Activated naive CD4-positive, alpha-beta T cell treated with anti-CD3 and anti-CD28 coated beads, Interleukin-2, amount 50 U/mL, for 24 hours (primary cell): ENCODE measurements around the gene CACNB2.
"Not testable (repeated sequence)": the region's sequence is repeated elsewhere in the genome, so short reads cannot be mapped to it uniquely, and the experiment has no call there.

Experiments
- H3K27ac Mint-ChIP-seq: one replicate; pipeline ENCODE4 v1.8.0; 2021; ENCODE audit warnings: mild to moderate bottlenecking, mixed read lengths
- H3K27me3 Mint-ChIP-seq: one replicate; pipeline ENCODE4 v1.8.0; 2021; ENCODE audit warnings: mixed read lengths
- H3K36me3 Mint-ChIP-seq: one replicate; pipeline ENCODE4 v1.8.0; 2021; ENCODE audit warnings: mixed read lengths
- H3K4me1 Mint-ChIP-seq: one replicate; pipeline ENCODE4 v1.8.0; 2021; ENCODE audit warnings: mixed read lengths
- H3K4me3 Mint-ChIP-seq: one replicate; pipeline ENCODE4 v1.8.0; 2021; ENCODE audit warnings: mild to moderate bottlenecking, mixed read lengths
- H3K9me3 Mint-ChIP-seq: one replicate; pipeline ENCODE4 v1.8.0; 2021; ENCODE audit warnings: mixed read lengths

The CACNB2 gene

DNA sequence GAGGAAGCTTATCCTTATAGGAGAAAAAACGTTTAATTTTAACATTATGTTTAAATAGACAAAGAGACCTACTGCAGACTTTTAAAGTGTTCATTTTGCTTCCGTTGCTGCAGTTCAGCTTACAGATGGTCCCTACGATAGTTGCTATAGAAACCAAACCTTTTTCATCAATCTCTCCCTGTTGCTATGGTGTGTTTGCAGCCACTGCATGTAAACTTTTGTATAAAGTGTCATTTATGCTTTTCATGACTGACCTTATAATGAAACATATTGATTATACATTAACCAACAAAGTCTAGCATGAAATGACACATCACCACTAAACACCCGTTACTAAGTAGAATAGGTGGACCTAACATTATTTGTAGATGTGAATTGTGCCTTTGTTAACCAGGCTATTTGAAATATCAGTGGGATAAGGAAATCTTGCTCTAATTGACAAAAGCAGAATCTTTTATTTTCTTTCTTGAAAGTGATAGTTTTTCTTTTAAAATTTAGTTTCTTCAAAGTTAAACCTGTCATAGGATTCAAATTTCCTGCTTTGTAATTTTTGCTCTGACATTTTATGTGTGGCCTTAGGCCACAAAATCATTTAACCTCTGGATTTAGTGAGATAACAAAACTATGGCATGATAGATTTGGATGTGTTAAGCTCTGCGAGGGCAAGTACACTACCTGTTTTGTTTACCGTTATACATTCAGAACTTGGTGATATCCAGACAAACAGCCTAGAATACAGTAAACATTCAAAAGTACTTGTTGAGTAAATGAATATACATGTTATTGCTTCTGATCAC lies 64.0 kb downstream of the CACNB2 start:
- Mint-ChIP-seq H3K36me3 (no peaks in the 10 kb centered on the region), H3K27me3 (peaks cover 3% of the 10 kb centered on the region), H3K9me3 (no peaks in the 10 kb centered on the region), H3K4me1 (peaks cover 4% of the 10 kb centered on the region), H3K27ac (no peak overlapping the region), H3K4me3 (no peak overlapping the region)

DNA sequence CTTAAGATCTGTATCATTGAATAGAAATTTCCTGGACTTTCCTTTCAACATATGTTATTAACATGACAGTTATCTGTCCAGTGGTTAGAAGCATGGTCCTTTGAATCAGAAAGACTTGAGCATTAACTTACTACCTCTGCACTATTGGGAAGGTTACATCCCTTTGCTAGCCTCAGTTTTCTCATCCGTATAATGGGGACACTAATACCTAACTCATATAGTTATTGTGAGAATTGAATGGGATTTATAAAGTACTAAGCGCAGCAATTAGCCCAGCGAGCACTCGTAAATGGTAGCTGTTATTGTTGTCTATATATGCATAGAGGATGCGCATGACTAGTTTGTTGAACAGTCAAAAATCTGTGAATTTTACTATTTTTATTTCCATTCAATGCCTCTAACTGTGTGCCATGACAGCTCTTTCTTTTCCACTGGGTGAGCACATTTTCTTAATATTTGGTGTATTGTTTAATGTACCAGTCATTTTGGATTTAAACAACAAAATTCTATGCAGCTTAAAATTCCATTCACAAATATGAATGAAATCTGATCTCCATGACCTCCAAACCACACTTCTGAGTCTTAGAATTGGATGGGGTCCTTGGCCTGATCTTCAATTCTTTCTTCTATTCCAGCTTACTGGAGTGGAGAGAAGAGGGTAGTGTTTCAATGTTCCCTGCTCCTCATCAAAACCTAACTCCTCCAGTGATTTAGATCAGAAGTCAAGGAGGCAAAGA lies 65.0 kb downstream of the CACNB2 start:
- Mint-ChIP-seq H3K4me3 (no peak overlapping the region), H3K9me3 (no peaks in the 10 kb centered on the region), H3K4me1 (peaks cover 4% of the 10 kb centered on the region), H3K27me3 (peaks cover 2% of the 10 kb centered on the region), H3K36me3 (no peaks in the 10 kb centered on the region), H3K27ac (no peak overlapping the region)

DNA sequence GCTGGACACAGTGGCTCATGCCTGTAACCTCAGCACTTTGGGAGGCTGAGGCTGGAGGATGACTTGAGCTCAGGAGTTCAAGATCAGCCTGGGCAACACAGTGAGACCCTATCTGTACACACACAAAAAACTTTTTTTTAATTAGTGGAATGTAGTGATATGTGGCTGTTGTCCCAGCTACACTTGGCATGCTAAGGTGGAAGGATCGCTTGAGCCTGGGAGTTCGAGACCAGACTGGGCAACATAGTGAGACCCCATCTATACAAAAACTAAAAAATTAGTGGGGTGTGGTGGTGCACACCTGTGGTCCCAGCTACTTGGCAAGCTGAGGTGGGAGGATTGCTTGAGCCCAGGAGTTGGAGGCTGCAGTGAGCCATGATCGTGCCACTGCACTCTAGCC lies 68.0 kb downstream of the CACNB2 start:
- not testable (repeated sequence) for H3K4me3 Mint-ChIP-seq, H3K9me3 Mint-ChIP-seq, H3K27me3 Mint-ChIP-seq, H3K4me1 Mint-ChIP-seq, H3K36me3 Mint-ChIP-seq, H3K27ac Mint-ChIP-seq

DNA sequence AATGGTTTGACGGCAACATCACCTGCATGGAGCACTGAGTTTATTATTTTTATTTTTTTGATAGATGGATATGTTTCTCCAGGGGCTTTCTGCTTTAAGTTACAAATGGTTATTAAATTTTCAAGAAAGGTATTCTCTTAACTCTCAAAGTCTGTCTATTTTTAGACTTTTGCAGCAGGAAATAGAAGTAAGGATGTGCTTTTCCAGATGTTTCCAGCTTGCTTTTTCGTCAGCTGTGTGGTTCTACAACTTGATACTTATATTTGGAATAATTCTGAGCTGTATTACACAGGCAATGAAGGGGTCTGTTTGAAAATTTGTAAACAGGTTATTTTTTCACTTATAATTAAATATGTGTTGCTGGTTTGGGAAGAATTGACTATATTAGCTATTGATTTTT lies 69.0 kb downstream of the CACNB2 start:
- H3K27ac Mint-ChIP-seq: no peak overlapping the region
- H3K36me3 Mint-ChIP-seq: no peaks in the 10 kb centered on the region
- no peaks in the 10 kb centered on the region for H3K9me3 Mint-ChIP-seq
- peaks cover under 1% of the 10 kb centered on the region for H3K4me1 Mint-ChIP-seq
- no peak overlapping the region for H3K4me3 Mint-ChIP-seq
- H3K27me3 Mint-ChIP-seq: peaks cover 2% of the 10 kb centered on the region

DNA sequence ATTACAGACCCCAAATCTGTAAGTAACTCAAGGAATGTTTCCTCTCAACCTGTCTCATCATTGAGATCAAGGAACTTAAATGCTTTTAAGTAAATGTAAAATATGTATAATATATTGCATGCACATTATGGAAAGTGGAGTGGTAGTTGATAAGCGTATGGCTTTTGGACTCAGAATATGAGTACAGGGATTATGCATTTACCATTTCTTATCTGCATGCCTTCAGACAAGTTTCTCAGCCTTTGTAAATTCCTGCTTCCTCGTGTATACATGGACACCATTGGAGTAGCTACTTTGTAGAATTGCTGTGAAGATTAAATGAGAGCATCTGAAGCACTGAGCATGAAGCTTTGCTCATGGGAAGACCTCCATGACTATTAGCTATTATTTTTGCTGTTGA lies 70.5 kb downstream of the CACNB2 start:
- Mint-ChIP-seq H3K27me3 (peaks cover 5% of the 10 kb centered on the region), H3K36me3 (no peaks in the 10 kb centered on the region), H3K4me3 (no peak overlapping the region), H3K4me1 (no peaks in the 10 kb centered on the region), H3K27ac (no peak overlapping the region), H3K9me3 (no peaks in the 10 kb centered on the region)

DNA sequence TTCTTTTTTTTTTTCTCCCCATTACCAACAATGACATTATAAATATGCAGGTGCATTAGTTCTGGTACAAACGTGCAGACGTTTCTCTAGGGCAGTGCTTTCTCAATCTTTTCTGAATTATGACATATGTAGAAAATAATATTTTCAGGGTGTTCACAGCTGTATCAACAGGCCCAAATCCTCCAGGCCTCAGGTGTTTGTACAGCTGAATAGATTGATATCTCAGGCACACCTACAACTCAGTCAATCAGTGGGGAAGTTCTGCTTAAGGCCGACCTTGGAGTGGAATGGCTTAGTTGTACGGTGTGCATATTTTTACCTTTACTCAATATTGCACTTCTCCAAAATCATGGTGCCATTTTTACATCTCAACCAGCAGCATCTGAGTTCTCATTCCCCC lies 71.6 kb downstream of the CACNB2 start:
- H3K4me1 Mint-ChIP-seq: no peaks in the 10 kb centered on the region
- no peaks in the 10 kb centered on the region for H3K36me3 Mint-ChIP-seq
- H3K9me3 Mint-ChIP-seq: no peaks in the 10 kb centered on the region
- H3K27me3 Mint-ChIP-seq: peaks cover 5% of the 10 kb centered on the region
- no peak overlapping the region for H3K27ac Mint-ChIP-seq
- no peak overlapping the region for H3K4me3 Mint-ChIP-seq

DNA sequence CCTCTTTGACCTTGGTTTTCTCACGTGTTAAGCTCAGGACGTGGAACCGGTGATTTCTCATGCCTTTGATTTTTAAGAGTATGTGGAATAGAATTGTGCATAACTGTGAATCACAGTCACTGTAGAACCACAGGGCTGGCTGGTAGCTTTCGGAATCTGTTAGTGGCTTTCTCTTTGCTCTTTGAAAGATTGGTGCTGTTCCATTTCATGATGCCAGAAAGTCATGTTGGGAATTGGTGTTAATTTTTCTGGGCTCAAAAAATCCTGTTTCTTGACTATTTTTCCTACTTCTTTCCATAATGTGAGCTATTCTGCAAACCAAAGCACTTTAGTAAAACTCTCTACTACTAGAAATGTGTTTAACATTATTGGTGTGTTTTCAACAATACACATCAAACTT lies 73.0 kb downstream of the CACNB2 start:
- peaks cover 5% of the 10 kb centered on the region for H3K27me3 Mint-ChIP-seq
- H3K36me3 Mint-ChIP-seq: no peaks in the 10 kb centered on the region
- H3K9me3 Mint-ChIP-seq: no peaks in the 10 kb centered on the region
- no peak overlapping the region for H3K27ac Mint-ChIP-seq
- H3K4me1 Mint-ChIP-seq: no peaks in the 10 kb centered on the region
- no peak overlapping the region for H3K4me3 Mint-ChIP-seq

DNA sequence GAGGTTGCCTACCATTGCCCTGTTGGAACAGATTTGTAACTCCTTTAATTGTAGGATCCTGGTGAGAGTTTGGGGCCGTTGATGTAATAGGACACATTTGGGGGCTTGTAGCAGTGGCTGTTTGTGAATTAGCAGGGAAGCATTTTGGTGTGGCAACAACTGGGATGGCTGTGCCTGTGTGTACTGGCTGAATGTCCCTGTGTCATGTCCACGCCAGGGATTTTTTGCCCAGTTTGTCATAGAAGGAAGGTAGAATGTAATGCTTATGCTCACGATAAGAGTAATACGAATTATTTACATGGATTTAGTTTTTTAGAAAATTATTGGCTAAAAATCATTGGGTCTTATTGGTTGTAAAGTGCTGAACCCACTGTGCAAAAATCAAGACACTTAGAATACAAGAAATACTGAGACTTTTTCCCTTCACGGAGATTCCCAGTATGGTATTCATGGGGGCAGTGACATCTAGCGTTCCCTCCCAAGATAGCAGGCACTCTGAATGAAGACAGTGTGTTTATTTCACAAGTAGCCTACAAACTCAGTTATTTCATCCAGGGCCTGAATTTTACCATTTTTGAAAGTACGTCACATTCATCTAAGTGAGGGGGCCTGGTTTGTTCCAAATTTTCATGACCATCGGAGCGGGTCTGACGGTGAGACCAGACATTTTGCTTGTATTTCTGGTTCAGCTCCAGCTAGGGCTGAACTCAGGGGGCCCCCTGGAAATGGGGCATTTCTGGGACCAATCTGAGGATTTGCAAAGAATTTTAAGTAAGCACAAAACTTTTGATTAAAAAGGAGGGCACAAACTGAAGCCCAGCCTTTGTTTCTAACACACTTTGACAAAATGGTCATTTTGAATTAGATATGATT lies 74.7 kb downstream of the CACNB2 start:
- H3K4me1 Mint-ChIP-seq: no peaks in the 10 kb centered on the region
- H3K9me3 Mint-ChIP-seq: no peaks in the 10 kb centered on the region
- H3K36me3 Mint-ChIP-seq: no peaks in the 10 kb centered on the region
- no peak overlapping the region for H3K4me3 Mint-ChIP-seq
- peaks cover 3% of the 10 kb centered on the region for H3K27me3 Mint-ChIP-seq
- no peak overlapping the region for H3K27ac Mint-ChIP-seq

DNA sequence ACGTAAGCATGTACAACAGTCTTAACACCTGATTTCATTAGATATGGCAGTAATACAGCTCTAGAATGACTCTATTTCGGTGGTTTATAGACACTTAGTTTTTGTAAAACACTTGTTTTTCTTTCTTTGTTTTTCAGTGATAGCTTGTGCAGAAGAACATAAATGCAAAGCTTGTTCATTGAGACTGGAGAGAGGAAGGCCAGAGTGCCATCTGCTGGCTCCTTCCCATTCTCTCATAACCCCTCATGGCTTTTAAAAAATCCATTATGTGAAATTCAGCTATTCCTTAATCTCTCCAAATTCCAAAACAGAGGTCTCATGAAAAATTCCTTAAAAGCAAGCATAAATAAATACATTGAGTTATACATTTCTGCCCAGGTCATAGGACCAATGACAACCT lies 76.3 kb downstream of the CACNB2 start:
- H3K4me1 Mint-ChIP-seq: no peaks in the 10 kb centered on the region
- H3K27ac Mint-ChIP-seq: no peak overlapping the region
- H3K36me3 Mint-ChIP-seq: no peaks in the 10 kb centered on the region
- no peaks in the 10 kb centered on the region for H3K9me3 Mint-ChIP-seq
- peaks cover 3% of the 10 kb centered on the region for H3K27me3 Mint-ChIP-seq
- no peak overlapping the region for H3K4me3 Mint-ChIP-seq

DNA sequence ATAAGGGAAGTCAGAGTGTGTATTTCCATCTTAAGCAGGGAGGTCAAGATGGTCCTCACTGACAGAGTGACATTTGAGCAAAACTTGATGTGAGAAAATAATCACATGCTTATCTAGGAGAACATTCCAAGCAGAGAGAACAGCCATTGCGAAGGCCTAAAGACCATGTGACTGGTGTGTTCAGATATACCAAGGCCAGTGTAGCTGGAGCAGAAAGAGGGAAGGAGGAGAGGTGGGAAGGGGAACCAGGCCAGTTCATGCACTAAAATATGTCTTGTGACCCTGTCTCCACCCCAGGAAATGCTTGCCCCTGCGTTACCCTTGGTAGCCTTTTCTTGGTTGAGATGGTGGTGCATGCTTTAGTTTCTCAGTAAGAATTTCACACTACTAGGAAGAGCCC lies 77.4 kb downstream of the CACNB2 start:
- H3K4me1 Mint-ChIP-seq: no peaks in the 10 kb centered on the region
- no peak overlapping the region for H3K27ac Mint-ChIP-seq
- H3K27me3 Mint-ChIP-seq: peaks cover 3% of the 10 kb centered on the region
- no peaks in the 10 kb centered on the region for H3K36me3 Mint-ChIP-seq
- no peak overlapping the region for H3K4me3 Mint-ChIP-seq
- H3K9me3 Mint-ChIP-seq: no peaks in the 10 kb centered on the region

DNA sequence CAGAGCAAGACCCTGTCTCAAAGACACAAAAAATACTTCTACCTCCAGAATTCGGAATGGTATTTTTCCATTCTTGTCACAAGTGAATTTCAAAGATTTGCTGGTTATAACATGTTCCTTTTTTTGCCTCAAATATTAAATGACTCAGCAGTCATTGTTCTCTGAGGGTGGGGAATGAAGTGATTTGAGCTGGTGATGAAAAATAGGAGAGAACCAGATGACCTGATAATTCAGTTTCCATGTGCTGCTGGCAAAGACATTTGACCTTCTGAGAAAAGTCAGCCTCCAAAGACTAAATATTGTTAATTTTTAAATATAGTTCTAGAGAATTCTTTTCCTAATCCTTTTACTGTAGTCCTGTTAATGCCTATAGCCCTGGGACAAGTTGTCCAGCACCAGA lies 78.9 kb downstream of the CACNB2 start:
- H3K36me3 Mint-ChIP-seq: no peaks in the 10 kb centered on the region
- no peaks in the 10 kb centered on the region for H3K4me1 Mint-ChIP-seq
- H3K9me3 Mint-ChIP-seq: no peaks in the 10 kb centered on the region
- H3K27me3 Mint-ChIP-seq: peaks cover 3% of the 10 kb centered on the region
- H3K27ac Mint-ChIP-seq: no peak overlapping the region
- no peak overlapping the region for H3K4me3 Mint-ChIP-seq

DNA sequence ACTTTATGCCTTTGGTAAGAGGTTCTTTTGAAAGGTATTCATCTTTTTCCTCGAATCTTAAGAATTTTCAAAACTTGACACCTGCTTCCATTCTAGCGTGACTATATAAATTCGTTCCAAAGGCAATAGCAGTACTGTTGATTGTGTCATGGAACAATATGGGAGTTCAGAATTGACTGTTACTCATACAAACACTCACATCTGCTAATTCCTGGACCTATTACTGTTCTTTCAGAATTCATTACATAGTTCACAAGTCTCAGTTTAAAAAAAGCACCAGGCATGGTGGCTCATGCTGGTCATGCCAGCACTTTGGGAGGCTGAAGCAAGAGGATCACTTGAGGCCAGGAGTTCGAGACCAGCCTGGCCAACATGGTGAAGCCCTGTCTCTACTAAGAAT lies 80.9 kb downstream of the CACNB2 start:
- H3K27me3 Mint-ChIP-seq: no peaks in the 10 kb centered on the region
- H3K4me1 Mint-ChIP-seq: no peaks in the 10 kb centered on the region

DNA sequence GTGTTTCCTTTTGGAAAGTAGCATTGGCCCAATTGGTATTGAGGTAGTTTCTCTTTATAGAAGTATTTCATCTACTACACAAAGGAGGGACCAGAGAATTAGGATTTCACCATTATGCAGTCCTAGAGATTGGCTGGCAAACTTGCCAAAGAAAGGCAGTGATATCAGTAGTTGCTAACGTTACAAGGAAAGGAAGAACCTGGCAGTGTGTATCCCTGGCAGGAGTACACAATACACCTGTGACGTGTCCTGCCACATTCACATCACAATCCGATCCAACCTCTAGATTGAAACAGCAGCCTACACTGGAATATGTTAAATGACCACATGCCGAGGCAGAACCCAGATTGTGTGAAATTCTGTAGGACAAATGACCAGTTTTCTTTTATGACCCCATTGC lies 81.7 kb downstream of the CACNB2 start:
- no peaks in the 10 kb centered on the region for H3K27me3 Mint-ChIP-seq
- H3K4me3 Mint-ChIP-seq: no peak overlapping the region
- no peaks in the 10 kb centered on the region for H3K4me1 Mint-ChIP-seq
- no peak overlapping the region for H3K27ac Mint-ChIP-seq
- H3K36me3 Mint-ChIP-seq: no peaks in the 10 kb centered on the region
- H3K9me3 Mint-ChIP-seq: no peaks in the 10 kb centered on the region

More for the DNA sequence above, 80.9 kb downstream of the CACNB2 start:
- H3K9me3 Mint-ChIP-seq: no peaks in the 10 kb centered on the region
- no peaks in the 10 kb centered on the region for H3K36me3 Mint-ChIP-seq
- H3K4me3 Mint-ChIP-seq: no peak overlapping the region
- no peak overlapping the region for H3K27ac Mint-ChIP-seq

DNA sequence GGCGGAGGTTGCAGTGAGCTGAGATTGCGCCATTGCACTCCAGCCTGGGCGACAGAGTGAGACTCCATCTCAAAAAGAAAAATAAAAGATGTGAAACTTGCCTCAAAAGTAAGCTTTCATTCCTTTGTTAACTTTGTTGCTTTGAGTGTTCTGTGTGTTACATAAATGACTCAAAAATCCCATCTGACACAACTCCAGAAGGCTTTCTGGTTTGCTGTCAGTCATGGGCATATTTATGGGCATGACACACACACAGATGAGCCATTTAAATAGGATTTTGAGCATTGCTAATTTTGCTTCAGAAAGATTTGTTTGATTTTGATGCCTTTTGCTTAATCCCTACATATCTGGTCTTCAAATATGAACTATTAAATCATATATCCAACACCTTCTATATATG lies 82.6 kb downstream of the CACNB2 start:
- H3K4me1 Mint-ChIP-seq: no peaks in the 10 kb centered on the region
- no peak overlapping the region for H3K27ac Mint-ChIP-seq
- H3K27me3 Mint-ChIP-seq: peaks cover under 1% of the 10 kb centered on the region
- H3K9me3 Mint-ChIP-seq: no peaks in the 10 kb centered on the region
- no peaks in the 10 kb centered on the region for H3K36me3 Mint-ChIP-seq
- H3K4me3 Mint-ChIP-seq: no peak overlapping the region

DNA sequence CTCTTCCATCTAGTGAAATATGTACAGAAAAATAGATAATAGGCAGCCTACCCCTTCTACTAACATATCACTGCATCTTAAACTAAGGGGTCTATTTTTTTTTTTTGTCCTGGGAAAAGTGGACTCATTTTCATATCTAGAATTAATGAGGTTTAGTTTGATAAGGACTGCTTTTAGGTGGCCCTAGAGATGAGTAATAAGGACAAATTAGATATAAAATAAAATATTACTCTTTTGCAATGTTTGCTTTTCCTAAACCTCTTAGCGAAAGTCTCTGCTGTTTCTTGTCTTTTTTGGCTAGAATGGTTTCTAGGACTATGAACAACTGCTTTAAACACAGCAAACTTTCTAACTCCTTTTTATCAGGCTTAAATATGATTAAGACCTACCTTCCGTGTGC lies 83.7 kb downstream of the CACNB2 start:
- no peaks in the 10 kb centered on the region for H3K4me1 Mint-ChIP-seq
- H3K9me3 Mint-ChIP-seq: no peaks in the 10 kb centered on the region
- H3K4me3 Mint-ChIP-seq: no peak overlapping the region
- H3K36me3 Mint-ChIP-seq: no peaks in the 10 kb centered on the region
- no peak overlapping the region for H3K27ac Mint-ChIP-seq
- H3K27me3 Mint-ChIP-seq: peaks cover 1% of the 10 kb centered on the region
